SK-MEL-5 (cell line): ENCODE results near the gene KCNT2. TPM values are rescaled to one million over a fixed set of nuclear protein-coding genes. Genes with fewer than 3 reads are reported as not detected.

Experiments used
- DNase-seq: peaks from one replicate; pipeline ENCODE4 v3.0.0-alpha.2; 2016; ENCODE audit warnings: low read depth, low spot score
- in situ Hi-C: cut with HindIII; loops from 2 replicates; pipeline ENCODE4 v1.10.0; 2016; ENCODE audit warnings: low sequenced_read_pairs, high pct_unique_total_duplicates, low pct_unique_long_range_greater_than_20kb
- total RNA-seq: library from RNA; depleted of rRNA; stranded (reverse); fragments of >200 nt; shearing (Covaris generic); gene quantifications from 2 replicates; pipeline ENCODE4 v1.2.3, GENCODE V29; 2014

The KCNT2 gene
- total RNA-seq, 1 experiment from 2014 or later, result not detected

- in situ Hi-C loops, result no loop called here
- DNase-seq, result no peak
Observed at GRCh38 chr1:196481616-196482015, 126.6 kb downstream of the KCNT2 start.

- in situ Hi-C loops, result no loop called here
- DNase-seq, result peak; percentile 22
Observed at GRCh38 chr1:196477262-196477661, 131.0 kb downstream of the KCNT2 start.

GRCh38 chr1:196467230-196467925, 140.9 kb downstream of the KCNT2 start:
- in situ Hi-C loops, result no loop called here

GRCh38 chr1:196466654-196467053, 141.6 kb downstream of the KCNT2 start:
- in situ Hi-C loops, result no loop called here
- no peak for DNase-seq

More at GRCh38 chr1:196467230-196467925, 140.9 kb downstream of the KCNT2 start:
- DNase-seq, result no peak

GRCh38 chr1:196466166-196466565, 142.1 kb downstream of the KCNT2 start:
- in situ Hi-C loops, result no loop called here
- DNase-seq, result no peak

DNA sequence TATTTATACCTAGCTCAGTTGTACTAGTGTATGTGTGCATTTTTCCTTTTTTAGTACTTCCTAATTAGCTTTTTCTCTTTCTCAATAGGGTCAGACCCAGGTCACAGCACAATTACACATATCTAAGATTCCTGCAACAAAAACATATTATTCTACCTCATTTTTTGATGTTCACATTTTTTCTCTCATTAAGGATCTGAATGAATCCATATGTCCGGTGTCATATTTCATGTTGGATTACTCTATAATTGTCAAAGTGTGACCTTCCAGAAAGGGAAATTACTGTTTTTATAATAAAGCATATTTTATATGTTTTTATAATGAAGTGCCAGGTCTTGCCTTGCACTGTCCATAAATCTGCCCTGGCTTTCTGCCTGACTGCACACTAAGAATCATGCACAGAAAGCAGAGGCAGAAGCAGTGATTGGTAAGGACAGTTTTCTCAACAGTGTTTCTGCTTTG, 143.7 kb downstream of the KCNT2 start:
- DNase-seq, result no peak
- in situ Hi-C loops, result no loop called here

DNA sequence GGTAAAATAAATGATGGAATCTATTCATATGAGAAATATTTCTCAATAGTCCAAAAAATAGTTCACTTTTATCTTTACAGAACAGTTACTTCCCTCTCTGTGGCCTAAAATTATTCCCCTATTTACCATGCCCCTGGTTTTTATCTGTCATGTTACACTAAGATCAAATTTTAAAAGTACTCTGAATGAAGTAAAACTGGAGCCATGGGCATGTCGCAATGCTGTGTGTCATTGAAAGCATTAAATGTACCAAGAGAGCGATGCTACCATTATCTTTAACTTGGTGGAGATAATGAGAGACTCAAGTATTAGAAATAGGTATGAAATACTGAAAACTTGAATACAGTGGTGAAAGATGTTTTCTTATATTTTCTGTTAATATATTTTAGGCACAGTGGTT, 146.2 kb downstream of the KCNT2 start:
- in situ Hi-C loops, result no loop called here
- no peak for DNase-seq

DNA sequence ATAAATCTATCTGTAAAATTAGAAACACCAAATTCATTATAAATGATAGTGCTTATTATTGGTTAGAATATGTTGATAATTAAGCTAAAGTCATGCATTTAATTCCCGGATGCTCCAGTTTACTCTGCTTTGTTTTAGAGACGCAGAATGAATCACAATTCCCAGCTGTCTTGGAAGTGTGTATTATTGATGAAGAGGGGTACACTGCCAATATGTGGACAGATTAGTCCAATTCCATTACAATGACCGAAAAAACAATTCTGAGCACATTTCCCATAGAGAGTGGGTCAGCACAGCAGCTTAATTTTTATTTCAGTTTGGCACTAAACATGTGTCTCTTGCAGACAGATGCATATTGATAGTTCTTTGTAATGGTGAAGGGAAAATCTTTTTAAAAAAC, 146.7 kb downstream of the KCNT2 start:
- DNase-seq, result no peak
- in situ Hi-C loops, result no loop called here

GRCh38 chr1:196459383-196459782, 148.9 kb downstream of the KCNT2 start:
- DNase-seq, result no peak
- in situ Hi-C loops, result no loop called here

- in situ Hi-C loops, result no loop called here
- no peak for DNase-seq
Observed at GRCh38 chr1:196454792-196455191, 153.4 kb downstream of the KCNT2 start.

GRCh38 chr1:196451103-196451502, 157.1 kb downstream of the KCNT2 start:
- in situ Hi-C loops, result no loop called here
- no peak for DNase-seq

- in situ Hi-C loops, result no loop called here
- no peak for DNase-seq
Observed at GRCh38 chr1:196450143-196451095, 157.8 kb downstream of the KCNT2 start.

DNA sequence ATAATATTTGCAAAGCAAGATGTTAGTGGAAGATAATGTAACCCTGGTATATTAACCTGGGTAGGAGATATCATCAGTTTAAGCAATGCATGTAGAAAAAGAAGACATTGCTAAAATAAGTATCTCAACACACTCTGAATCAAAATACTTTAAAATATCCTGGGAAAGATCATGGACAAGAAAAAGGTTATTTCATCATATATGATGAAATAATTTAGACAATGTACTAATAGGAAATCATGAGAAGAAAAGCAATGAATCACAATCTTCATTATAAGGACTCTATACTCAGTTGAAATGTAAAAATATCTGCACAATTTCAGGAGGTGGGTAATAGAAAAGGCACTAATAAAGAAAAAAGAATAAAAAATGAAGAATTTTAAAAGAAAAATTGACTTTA, 158.8 kb downstream of the KCNT2 start:
- in situ Hi-C loops, result no loop called here
- no peak for DNase-seq

- no peak for DNase-seq
- in situ Hi-C loops, result no loop called here
Observed at GRCh38 chr1:196445775-196446174, 162.5 kb downstream of the KCNT2 start.

DNA sequence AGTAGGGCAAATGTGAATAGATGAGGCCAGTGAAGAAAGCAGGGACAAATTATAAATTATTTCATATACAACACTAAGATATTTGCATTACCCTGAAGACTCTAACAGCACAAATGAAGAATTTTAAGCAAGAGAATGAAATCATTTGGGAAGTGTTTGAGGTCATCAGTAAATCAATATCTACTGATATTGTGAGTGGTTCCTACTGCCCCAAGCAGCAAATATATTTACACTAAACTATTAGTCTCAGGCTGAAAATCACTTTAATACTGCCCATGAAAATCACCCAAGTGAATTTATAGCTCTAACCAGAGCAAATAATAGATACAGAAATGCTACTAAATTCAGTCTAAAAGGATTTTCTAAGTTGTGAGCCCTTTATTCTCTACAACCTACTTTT, 163.6 kb downstream of the KCNT2 start:
- in situ Hi-C loops, result no loop called here
- no peak for DNase-seq

GRCh38 chr1:196442366-196442765, 165.9 kb downstream of the KCNT2 start:
- DNase-seq, result no peak
- in situ Hi-C loops, result no loop called here

DNA sequence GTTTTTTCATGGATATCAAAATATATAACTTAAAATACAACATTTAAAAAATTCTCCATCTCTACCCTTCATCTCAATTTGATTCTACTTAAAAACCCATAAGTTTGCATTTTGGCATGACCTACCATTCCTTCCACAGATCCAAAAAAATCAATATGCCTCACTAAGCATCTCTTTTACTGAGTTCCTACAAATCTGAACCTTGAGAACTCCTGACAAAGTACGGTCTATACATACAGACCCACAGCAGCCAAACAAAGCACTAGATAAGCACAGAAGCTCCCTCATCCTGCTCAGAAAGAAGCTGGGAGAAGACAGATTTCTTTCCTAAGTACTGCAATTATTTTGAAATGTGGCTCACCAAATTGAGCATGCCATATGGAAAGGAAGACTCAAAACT, 167.5 kb downstream of the KCNT2 start:
- DNase-seq, result no peak
- in situ Hi-C loops, result no loop called here

- in situ Hi-C loops, result no loop called here
- no peak for DNase-seq
Observed at GRCh38 chr1:196438329-196438728, 169.9 kb downstream of the KCNT2 start.

DNA sequence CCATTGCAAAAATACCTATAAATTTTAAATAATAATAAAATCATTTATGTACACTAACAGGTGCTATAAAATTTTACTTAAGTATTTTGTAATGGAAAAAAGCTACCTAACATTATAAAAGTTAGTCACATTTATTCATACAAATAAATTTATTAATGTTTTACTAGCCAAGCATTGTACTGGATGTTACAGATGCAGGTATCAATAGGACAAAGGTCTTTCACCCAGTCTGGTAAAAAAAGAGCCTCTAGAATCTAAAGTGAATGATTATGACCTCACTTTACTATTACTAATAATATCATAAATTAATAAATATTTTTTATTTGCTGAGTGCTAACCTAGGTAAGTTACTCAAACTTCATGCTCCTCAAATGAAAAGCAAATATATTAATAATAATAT, 170.6 kb downstream of the KCNT2 start:
- DNase-seq, result no peak
- in situ Hi-C loops, result no loop called here
